Stimulated activated CD4-positive, alpha-beta T cell treated with anti-CD3 and anti-CD28 coated beads, Interleukin-12 subunit alpha, Interleukin-12 subunit beta, amount 100 ng/mL, for 48 hours (primary cell): ENCODE measurements around the gene HOXA3.

Experiments used
- DNase-seq, 3 donors: peaks; one replicate each; pipeline ENCODE4 v3.0.0-alpha.2; 2020; ENCODE audit warnings: low read depth in 2 of 3, low spot score in 1 of 3

Gene HOXA3

GRCh38 chr7:27064159-27064558 lies 88.2 kb downstream of the HOXA3 start:
- DNase-seq = no peak

GRCh38 chr7:27062946-27063345 lies 89.4 kb downstream of the HOXA3 start:
- no peak for DNase-seq
